ENCODE data around the gene HOXA5.

HOXA5 gene

DNA sequence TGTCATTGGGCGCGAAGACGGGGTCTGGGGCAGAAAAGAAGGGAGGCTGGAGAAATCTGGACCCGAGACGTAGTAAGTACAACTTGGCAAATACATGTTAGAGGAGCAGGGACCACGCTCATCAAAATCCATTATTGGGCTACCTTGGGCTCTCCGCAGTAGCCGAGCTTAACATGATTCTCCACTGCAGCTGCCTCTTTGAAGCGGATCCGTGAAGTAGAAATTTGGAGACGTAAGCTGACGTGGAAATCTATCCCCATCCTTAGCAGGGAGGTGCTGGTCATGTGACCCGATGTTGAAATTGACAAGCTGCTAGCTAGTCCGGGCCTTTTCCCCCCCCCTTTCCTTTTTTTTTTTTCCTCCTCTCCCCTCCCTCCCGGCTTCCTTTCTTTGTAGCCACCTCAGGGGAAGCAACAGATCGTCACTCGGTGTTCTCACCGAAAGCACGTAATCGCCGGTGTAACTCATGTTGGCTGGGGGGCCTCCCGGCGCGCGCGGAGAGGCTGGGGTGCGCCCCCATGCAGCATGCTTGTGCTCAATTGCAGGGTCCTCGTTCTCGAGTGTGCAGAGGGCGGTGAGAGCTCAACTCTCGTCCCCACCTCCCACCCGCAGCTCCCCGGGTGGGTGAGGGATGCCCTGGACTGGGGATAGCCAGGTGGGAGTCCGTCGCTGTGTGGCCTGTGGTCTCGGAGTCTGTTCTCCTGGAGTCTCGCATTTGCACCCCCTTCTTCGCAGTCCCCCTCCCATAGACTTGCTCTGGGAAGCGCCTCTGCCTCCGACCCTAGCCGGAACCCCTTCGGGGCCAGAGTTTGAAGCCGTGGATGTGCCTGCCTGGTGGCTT is 41.8 kb upstream of the HOXA5 start, which contains the start of gene HOXA11:
Gene HOXA11 (minus strand): TSS at position 220 of the 841 bp plus-strand sequence. CDS start 88 bp downstream, at position 132.
- no peak for DNase-seq
- Mint-ChIP-seq H3K27me3 (peaks cover 96% of the 10 kb centered on the region), H3K4me1 (ENCODE audit: low read depth) (peaks cover 54% of the 10 kb centered on the region), H3K36me3 (ENCODE audit: low read depth) (no peaks in the 10 kb centered on the region), H3K9me3 (no peaks in the 10 kb centered on the region), H3K4me3 (peak within 1 kb of the TSS; percentile 68), H3K27ac (peak within 1 kb of the TSS; percentile 76)

DNA sequence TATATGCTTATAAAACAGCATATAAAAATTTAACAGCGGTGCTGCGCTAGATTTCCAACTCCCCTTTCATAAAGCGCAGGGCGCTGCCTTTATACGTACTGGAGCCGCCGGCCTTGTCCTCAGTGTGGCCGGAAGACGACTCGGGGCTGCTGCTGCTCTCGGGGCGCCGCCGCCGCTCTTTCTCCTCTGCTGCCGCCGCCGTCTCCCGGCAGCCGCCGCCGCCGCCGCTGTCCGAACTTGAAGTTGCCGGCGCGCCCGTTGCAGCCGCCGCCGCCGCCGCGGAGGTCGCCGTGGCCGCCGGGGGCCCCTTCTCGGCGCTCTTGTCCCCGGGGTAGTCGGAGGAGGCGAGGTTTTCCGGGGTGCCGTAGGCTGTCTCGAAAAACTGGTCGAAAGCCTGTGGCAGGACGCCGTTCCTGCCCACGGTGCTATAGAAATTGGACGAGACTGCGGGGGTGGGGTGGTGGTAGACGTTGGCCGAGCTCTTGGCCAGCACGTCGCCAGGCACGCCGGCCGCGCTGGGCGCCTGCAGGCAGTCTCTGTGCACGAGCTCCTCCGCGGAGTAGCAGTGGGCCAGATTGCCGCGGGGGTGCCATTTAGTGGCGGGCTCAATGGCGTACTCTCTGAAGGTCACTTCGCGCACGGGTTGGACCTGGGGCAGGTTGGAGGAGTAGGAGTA is 41.0 kb upstream of the HOXA5 start:
- peak; percentile 56 for DNase-seq
- Mint-ChIP-seq H3K27me3 (peaks cover 96% of the 10 kb centered on the region), H3K36me3 (ENCODE audit: low read depth) (no peaks in the 10 kb centered on the region), H3K27ac (peak overlapping the region; percentile 76), H3K4me3 (peak overlapping the region; percentile 68), H3K4me1 (ENCODE audit: low read depth) (peaks cover 56% of the 10 kb centered on the region), H3K9me3 (no peaks in the 10 kb centered on the region)

DNA sequence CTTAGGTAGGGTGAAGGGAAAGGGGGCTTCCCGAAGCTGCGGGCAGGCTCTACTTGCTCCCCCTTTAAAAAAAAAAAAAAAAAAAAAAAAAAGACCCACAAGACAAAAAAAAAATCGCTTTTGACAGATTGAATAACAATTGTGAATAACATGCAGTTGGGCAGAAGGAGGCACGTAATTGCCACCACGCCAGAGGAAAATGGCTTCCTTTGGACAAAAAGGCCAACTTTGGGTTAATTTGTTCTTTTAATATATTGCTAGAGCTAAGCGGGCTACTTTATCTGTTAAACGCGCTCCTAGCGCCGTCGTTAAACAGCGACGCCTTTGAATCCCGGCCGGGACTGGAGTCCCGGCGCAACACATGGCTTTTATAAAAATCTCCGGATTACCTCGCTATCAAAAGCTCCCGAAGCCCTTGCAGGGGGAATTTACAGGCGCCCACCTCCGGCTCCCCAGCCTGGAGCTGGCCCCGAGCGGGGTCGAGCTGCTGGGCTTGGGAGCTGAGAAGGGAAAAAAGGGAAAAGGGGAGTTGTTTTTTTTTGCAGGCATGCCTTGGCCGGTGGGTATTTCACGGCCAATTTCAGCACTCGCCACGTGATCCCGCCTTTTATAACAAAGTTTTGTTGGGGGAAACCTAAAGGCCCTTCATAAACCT is 40.3 kb upstream of the HOXA5 start:
- no peaks in the 10 kb centered on the region for H3K36me3 Mint-ChIP-seq (ENCODE audit: low read depth)
- H3K27me3 Mint-ChIP-seq: peaks cover 96% of the 10 kb centered on the region
- peaks cover 51% of the 10 kb centered on the region for H3K4me1 Mint-ChIP-seq (ENCODE audit: low read depth)
- H3K9me3 Mint-ChIP-seq: no peaks in the 10 kb centered on the region
- DNase-seq: peak; percentile 38
- no peak overlapping the region for H3K27ac Mint-ChIP-seq
- peak overlapping the region; percentile 62 for H3K4me3 Mint-ChIP-seq

DNA sequence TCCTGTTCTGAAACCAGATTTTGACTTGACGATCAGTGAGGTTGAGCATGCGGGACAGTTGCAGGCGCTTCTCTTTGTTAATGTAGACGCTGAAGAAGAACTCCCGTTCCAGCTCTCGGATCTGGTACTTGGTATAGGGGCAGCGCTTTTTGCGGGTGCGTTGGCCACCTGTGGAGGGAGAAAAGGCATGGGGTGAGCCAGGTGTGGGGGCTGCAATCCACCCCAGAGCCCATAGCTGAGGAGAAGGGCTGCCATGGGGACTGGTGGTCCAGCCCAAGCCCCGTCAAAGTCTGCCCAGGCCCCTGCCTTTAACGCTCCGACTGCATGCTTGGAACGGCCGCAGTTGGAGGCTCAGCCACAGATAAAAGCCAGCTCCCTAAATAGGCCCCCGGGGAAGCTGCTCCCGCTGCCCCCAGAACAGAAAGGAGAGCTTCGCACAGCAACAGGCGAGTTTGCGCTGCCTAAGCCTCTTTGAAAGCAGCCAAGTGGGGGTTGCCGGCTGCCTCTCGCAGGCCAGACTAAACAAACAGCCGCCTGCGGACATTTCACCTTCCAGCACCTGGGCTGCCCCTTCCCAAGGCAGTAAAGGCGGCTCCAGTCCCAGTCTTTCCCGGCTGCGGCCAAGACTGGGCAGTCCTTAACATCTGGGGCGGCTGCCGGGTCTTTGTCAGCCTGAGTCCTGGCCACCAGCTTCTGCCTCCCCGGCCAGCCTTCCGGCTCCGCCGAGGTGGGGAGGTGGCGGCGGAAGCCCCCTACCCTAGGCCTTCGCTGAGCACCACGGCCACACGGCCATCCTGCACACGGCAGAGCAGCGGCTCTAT is 39.6 kb upstream of the HOXA5 start:
- Mint-ChIP-seq H3K27ac (no peak overlapping the region), H3K27me3 (peaks cover 95% of the 10 kb centered on the region), H3K4me1 (ENCODE audit: low read depth) (peaks cover 43% of the 10 kb centered on the region)

DNA sequence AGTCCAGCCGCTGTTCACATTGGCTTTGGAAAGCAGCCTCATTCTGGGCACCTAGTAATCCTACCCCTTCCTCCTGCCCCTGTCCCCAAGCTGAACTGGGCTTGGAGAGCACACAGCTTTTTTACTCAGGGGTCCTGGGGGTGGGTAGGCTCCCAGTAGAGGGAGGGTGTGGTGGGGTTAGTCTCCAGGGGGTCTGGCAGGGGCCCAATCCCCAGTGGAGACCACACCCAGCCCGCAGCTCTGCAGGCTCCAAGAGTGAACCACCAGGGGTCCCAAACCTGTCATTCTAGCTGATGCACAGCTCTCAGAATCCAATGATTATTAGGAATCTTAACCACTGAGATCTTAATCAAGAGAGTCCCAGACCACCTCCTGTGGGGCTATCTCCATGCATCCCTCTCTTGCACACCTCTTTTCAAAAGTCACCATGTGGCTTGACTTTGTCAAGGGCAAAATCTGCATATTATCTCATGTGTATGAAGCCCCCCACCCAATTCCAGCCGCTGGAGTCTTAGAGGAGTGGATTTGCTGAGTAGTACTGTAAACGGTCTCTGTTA is 38.9 kb upstream of the HOXA5 start:
- Mint-ChIP-seq H3K4me1 (ENCODE audit: low read depth) (peaks cover 36% of the 10 kb centered on the region), H3K27me3 (peaks cover 95% of the 10 kb centered on the region), H3K4me3 (no peak overlapping the region), H3K36me3 (ENCODE audit: low read depth) (no peaks in the 10 kb centered on the region), H3K27ac (no peak overlapping the region), H3K9me3 (no peaks in the 10 kb centered on the region)
- no peak for DNase-seq

More for the DNA sequence above, 39.6 kb upstream of the HOXA5 start:
- peak; percentile 42 for DNase-seq
- Mint-ChIP-seq H3K36me3 (ENCODE audit: low read depth) (no peaks in the 10 kb centered on the region), H3K4me3 (no peak overlapping the region), H3K9me3 (no peaks in the 10 kb centered on the region)

DNA sequence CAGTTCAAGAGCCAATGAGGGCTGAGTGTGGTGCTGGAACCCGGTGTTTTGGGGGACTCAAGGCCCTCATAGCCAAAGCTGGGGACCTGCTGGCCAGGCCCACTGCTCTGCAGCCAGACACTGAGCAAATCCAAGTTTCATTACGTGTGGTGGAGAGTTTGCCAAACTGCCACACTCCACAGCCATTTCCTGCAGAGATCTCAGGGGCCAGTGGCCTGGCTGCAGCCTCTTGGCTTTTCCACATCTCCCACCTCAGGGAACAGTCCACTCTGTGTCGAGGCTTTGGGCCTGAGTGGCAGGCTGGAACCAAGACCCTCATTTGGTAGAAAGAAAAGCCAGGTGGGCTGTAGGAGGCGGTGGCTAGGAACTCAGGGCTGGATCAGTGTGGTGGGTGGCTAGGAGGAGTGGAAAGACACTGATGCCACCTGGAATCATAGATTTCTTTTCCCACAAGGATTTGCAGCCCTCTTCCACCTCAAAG is 38.4 kb upstream of the HOXA5 start:
- H3K27me3 Mint-ChIP-seq: peaks cover 95% of the 10 kb centered on the region
- H3K4me1 Mint-ChIP-seq (ENCODE audit: low read depth): peaks cover 34% of the 10 kb centered on the region
- DNase-seq: no peak
- no peak overlapping the region for H3K4me3 Mint-ChIP-seq
- no peaks in the 10 kb centered on the region for H3K9me3 Mint-ChIP-seq
- H3K27ac Mint-ChIP-seq: no peak overlapping the region
- no peaks in the 10 kb centered on the region for H3K36me3 Mint-ChIP-seq (ENCODE audit: low read depth)

DNA sequence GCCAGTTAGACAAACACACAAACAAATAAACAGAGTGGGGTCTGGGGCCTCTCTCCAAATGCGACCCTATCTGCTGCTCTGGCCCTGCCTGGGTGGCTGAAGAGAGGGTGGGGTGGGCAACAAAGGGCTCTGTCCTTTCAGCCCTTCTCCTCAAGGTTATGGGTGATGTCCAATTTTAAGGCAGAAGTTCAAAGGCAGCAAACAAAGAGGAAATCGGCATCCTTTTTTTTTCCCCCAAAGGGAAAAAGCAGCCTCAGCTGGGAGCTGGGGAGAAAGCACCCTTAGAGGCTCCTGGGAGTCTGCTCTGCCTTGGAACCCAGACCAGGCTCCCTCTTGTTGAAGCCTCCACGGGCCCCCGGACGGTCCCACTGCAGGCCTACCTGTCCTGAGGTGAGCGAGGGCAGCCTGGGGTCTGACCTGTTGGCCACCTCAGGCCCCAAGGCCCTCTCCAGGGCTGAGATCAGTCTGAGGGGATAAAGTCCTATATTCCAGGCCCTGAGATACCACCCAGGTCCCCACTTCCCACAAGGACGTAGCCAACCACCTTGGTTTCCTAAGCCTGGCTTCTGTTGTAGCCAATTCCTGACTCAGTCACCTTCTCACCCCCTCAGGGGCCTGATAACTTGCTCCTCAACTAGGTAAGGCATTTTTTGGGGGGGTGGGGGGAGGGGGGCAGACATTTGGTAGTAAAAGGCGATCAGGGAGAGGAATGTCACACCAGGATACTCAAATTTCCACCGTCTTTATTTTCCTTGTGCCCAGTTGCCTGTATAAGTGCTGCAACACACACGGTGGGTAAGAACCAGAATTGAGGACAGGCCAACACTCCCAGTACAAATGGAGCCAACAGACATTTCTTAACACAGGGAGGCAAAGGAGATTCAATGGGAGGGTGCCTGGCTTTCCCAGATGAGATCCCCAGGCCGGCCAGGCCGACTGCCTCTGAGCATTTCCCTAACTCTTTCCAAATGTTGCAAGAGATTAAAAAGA is 37.2 kb upstream of the HOXA5 start:
- H3K4me3 Mint-ChIP-seq: no peak overlapping the region
- H3K27ac Mint-ChIP-seq: no peak overlapping the region
- H3K4me1 Mint-ChIP-seq (ENCODE audit: low read depth): peaks cover 26% of the 10 kb centered on the region
- DNase-seq: peak; percentile 30
- H3K36me3 Mint-ChIP-seq (ENCODE audit: low read depth): no peaks in the 10 kb centered on the region
- H3K9me3 Mint-ChIP-seq: no peaks in the 10 kb centered on the region
- peaks cover 95% of the 10 kb centered on the region for H3K27me3 Mint-ChIP-seq

DNA sequence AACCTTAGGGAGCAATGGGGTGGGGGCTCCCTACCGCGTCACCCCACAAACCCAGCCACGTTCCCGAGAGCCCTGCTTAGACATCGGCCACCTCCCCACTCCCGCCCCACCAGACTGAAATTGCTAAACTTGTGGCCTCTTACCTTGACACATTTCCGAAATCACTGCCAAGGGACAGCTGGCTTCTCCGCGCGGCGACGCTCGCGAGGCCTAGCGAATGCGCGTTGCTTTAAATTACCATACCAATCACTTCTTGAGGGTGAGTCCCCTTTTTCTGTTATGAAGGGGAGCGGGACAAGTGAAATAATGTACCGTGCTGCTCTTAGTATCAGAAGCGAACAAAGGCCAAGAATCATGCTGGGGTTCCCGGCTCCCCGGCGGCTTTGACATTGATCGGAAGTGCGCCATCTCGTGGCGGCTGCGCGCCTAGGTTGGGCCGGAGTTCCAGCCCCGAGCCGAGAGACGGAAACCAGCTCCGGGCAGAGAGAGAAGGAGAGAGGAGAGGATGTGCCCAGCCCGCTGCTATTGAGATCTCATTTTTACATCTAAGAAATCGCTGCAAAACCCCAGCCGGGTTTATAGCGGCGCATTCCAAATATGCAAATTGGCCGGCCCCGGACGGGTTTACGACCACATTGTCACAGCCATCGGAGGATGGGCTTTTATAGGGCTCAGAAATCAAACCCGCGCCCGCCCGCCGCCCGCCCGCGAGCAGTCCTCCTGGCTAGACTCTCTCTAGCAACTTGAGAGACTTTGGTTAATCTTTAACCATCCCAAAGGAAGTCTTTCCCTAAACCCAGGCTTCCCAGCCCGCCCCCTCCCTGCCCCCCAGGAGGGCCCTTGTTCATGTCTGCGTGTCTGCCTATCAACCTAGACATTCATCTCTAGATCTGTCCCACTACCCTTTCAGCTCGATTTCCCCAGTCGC is 36.3 kb upstream of the HOXA5 start:
- H3K27me3 Mint-ChIP-seq: peaks cover 95% of the 10 kb centered on the region
- H3K36me3 Mint-ChIP-seq (ENCODE audit: low read depth): no peaks in the 10 kb centered on the region
- peaks cover 17% of the 10 kb centered on the region for H3K4me1 Mint-ChIP-seq (ENCODE audit: low read depth)
- H3K9me3 Mint-ChIP-seq: no peaks in the 10 kb centered on the region
- no peak overlapping the region for H3K27ac Mint-ChIP-seq
- no peak overlapping the region for H3K4me3 Mint-ChIP-seq
- peak; percentile 78 for DNase-seq

DNA sequence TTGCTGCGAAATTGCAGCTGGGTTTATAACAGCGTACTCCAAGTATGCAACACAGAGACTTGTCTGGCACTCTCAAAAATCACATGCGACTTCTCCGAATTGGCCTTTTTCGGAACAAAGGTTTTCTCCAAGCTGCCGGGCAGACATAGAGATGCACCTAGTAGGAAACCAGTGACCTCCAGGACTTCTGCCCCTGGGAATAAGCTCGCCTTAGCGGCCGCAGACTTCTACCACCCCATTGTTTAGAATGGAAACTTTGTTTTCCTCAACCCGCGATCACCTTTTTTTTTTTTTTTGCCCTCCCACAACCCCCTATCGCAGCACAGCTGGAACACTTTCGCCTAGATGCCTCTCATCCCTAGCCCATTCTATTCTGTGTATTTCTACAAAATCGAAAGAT is 35.5 kb upstream of the HOXA5 start:
- Mint-ChIP-seq H3K27ac (no peak overlapping the region), H3K27me3 (peaks cover 97% of the 10 kb centered on the region)

DNA sequence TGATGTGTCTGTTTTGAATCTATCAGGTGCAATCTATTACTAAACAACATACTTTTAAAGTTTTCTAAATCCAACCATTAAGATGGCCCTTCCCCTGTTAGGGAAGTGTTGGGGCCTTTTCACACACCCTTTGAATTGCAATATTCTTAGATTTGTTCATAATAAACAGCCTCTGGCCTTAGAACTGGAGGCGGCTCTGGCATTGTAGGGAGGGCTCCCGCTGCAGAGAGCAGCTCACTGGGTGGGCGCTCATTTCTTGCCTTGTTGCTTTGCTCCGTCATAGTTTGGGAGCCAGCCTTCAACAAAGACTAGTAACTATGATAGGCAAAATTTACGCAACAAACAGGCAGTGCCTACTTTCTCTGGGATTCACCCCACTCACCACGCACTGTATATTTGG is 34.9 kb upstream of the HOXA5 start:
- Mint-ChIP-seq H3K27me3 (peaks cover 91% of the 10 kb centered on the region), H3K4me3 (no peak overlapping the region), H3K4me1 (ENCODE audit: low read depth) (peaks cover 8% of the 10 kb centered on the region), H3K27ac (no peak overlapping the region), H3K36me3 (ENCODE audit: low read depth) (no peaks in the 10 kb centered on the region), H3K9me3 (no peaks in the 10 kb centered on the region)
- no peak for DNase-seq

More for the DNA sequence above, 35.5 kb upstream of the HOXA5 start:
- Mint-ChIP-seq H3K36me3 (ENCODE audit: low read depth) (no peaks in the 10 kb centered on the region), H3K4me1 (ENCODE audit: low read depth) (peaks cover 12% of the 10 kb centered on the region), H3K9me3 (no peaks in the 10 kb centered on the region), H3K4me3 (no peak overlapping the region)
- peak; percentile 17 for DNase-seq

DNA sequence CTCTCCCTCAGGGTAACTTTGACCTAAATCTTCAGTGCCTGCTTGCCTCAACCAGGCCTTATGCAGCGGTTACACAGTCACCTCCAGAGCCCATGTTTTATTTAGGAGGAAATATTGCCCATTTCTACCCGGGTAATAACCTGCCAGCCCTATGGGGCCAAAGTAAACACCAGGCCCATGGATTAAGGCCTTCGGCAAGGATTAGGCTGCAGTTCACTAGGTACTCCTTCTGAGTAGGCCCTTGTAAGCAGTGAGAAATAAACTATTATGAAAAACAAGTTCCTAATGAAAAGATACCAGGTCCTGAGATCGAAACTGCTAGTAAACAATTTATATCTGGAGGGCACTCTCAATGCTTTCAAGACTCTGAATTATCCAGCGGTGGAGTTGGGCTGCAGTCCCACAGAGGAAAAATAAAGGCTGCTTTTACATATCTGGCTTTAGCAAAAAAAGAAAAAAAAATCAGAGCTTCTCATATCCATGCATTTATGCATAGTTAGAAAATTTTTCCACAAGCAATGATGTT is 34.4 kb upstream of the HOXA5 start:
- H3K36me3 Mint-ChIP-seq (ENCODE audit: low read depth): no peaks in the 10 kb centered on the region
- H3K27me3 Mint-ChIP-seq: peaks cover 86% of the 10 kb centered on the region
- no peak overlapping the region for H3K4me3 Mint-ChIP-seq
- H3K9me3 Mint-ChIP-seq: no peaks in the 10 kb centered on the region
- H3K27ac Mint-ChIP-seq: no peak overlapping the region
- H3K4me1 Mint-ChIP-seq (ENCODE audit: low read depth): peaks cover 7% of the 10 kb centered on the region
- DNase-seq: no peak
